ENCODE data around the gene MMP25.

Gene MMP25

GRCh38 chr16:3092501-3092941, 46.2 kb downstream of the MMP25 start:
- H3K4me3 ChIP-seq (ENCODE audit: low read length) = no peak overlapping the region
- TF ChIP-seq CTCF (IDR thresholded peaks at IDR 0.05; ENCODE audit: low read depth, low read length, poor library complexity, severe bottlenecking) (no peak), EZH2phosphoT487 (IDR thresholded peaks at IDR 0.05; ENCODE audit: borderline replicate concordance, low read length) (no peak)
- H4K20me1 ChIP-seq (ENCODE audit: control insufficient read depth, insufficient read depth, low read depth, low read length) = no peaks in the 10 kb centered on the region
- peaks cover 22% of the 10 kb centered on the region for H3K4me1 ChIP-seq (ENCODE audit: control insufficient read depth, low read length)
- H3F3A ChIP-seq (ENCODE audit: control insufficient read depth, insufficient read depth) = no peaks in the 10 kb centered on the region
- H3K4me2 ChIP-seq (ENCODE audit: low read length) = peak overlapping the region; percentile 40
- no peaks in the 10 kb centered on the region for H3K9me3 ChIP-seq (ENCODE audit: control insufficient read depth, insufficient read depth, low read length)
- no peaks in the 10 kb centered on the region for H3K36me3 ChIP-seq (ENCODE audit: control insufficient read depth, low read length)
- H3K9me2 ChIP-seq (replicated peaks; ENCODE audit: control insufficient read depth, low read length) = no peaks in the 10 kb centered on the region
- no peak overlapping the region for H3K27ac ChIP-seq (ENCODE audit: low read depth, low read length)
- H3K79me2 ChIP-seq (ENCODE audit: control insufficient read depth, low read length) = no peaks in the 10 kb centered on the region
- H3K27me3 ChIP-seq (ENCODE audit: control insufficient read depth, low read length) = 0 out of 2 replicates have a peak, but pooled peaks cover 1% of the 10 kb centered on the region

DNA sequence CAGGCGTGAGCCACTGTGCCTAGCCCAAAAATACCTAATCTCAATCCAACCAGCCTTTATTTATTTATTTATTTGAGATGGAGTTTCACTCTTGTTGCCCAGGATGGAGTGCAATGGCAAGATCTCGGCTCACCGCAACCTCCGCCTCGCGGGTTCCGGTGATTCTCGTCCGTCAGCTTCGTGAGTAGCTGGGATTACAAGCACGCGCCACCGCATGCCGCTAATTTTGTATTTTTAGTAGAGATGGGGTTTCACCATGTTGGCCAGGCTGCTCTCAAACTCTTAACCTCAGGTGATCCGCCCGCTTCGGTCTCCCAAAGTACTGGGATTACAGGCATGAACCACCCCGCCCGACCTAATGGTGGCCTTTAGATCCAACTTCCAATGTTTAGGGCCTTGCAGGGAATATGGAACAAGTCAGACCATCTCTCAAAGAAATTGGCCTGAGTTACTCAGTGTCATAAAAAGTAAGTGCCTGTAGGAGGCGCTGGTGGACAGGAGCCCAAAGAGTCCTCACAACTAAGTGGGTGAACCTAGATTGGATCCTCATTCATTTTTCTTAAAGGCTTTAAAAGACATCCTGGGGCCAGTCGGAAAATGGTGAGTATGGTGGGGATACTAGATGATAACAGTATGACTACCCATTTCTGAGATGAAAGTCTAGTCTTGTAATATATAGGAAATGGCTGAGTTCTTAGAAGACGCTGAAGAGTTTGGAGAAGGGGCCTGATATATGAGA, 48.1 kb downstream of the MMP25 start:
- Histone ChIP-seq H4K20me1 (ENCODE audit: control insufficient read depth, insufficient read depth, low read depth, low read length) (no peaks in the 10 kb centered on the region), H3K27me3 (ENCODE audit: control insufficient read depth, low read length) (peaks cover 3% of the 10 kb centered on the region; the same call in 1 of the 2 replicates), H3F3A (ENCODE audit: control insufficient read depth, insufficient read depth) (no peaks in the 10 kb centered on the region), H3K9me2 (replicated peaks; ENCODE audit: control insufficient read depth, low read length) (no peaks in the 10 kb centered on the region), H3K27ac (ENCODE audit: low read depth, low read length) (no peak overlapping the region), H3K79me2 (ENCODE audit: control insufficient read depth, low read length) (no peaks in the 10 kb centered on the region), H3K4me1 (ENCODE audit: control insufficient read depth, low read length) (peaks cover 22% of the 10 kb centered on the region), H3K4me3 (ENCODE audit: low read length) (no peak overlapping the region), H3K9me3 (ENCODE audit: control insufficient read depth, insufficient read depth, low read length) (no peaks in the 10 kb centered on the region), H3K36me3 (ENCODE audit: control insufficient read depth, low read length) (no peaks in the 10 kb centered on the region), H3K4me2 (ENCODE audit: low read length) (no peak overlapping the region)
- TF ChIP-seq CTCF (IDR thresholded peaks at IDR 0.05; ENCODE audit: low read depth, low read length, poor library complexity, severe bottlenecking) (peak; percentile 80), EZH2phosphoT487 (IDR thresholded peaks at IDR 0.05; ENCODE audit: borderline replicate concordance, low read length) (no peak)

DNA sequence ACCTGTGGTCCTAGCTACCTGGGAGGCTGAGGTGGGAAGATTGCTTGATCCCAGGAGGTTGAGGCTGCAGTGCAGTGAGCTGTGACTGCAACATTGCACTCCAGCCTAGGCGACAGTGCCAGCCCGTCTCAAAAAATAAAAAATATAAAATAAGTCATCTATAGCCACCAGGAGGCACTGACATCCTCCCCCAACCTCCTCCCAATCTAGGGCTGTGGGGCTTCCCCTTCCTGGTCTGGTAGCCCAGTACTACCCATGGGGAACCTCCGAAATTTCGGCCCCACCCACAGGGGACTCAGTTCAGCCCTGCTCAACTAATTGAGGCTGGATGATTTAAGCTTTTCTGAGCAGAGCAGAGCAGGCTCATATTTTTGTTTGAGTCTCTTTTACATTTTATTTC, 49.5 kb downstream of the MMP25 start:
- Histone ChIP-seq H3K9me2 (replicated peaks; ENCODE audit: control insufficient read depth, low read length) (no peaks in the 10 kb centered on the region), H3K4me3 (ENCODE audit: low read length) (no peak overlapping the region), H3K4me2 (ENCODE audit: low read length) (peak overlapping the region; percentile 16; the same call in 1 of the 2 replicates), H3K4me1 (ENCODE audit: control insufficient read depth, low read length) (peaks cover 35% of the 10 kb centered on the region), H3K27me3 (ENCODE audit: control insufficient read depth, low read length) (peaks cover 3% of the 10 kb centered on the region; the same call in 1 of the 2 replicates), H3F3A (ENCODE audit: control insufficient read depth, insufficient read depth) (no peaks in the 10 kb centered on the region), H3K9me3 (ENCODE audit: control insufficient read depth, insufficient read depth, low read length) (no peaks in the 10 kb centered on the region), H3K79me2 (ENCODE audit: control insufficient read depth, low read length) (no peaks in the 10 kb centered on the region), H3K27ac (ENCODE audit: low read depth, low read length) (no peak overlapping the region), H3K36me3 (ENCODE audit: control insufficient read depth, low read length) (no peaks in the 10 kb centered on the region), H4K20me1 (ENCODE audit: control insufficient read depth, insufficient read depth, low read depth, low read length) (no peaks in the 10 kb centered on the region)
- TF ChIP-seq EZH2phosphoT487 (IDR thresholded peaks at IDR 0.05; ENCODE audit: borderline replicate concordance, low read length) (no peak), CTCF (IDR thresholded peaks at IDR 0.05; ENCODE audit: low read depth, low read length, poor library complexity, severe bottlenecking) (peak; percentile 35)

Data from DOHH2 (cell line).